ENCODE measurements around the gene LZTR1.

LZTR1 gene

GRCh38 chr22:21042978-21043859, 61.1 kb downstream of the LZTR1 start:
- no peak overlapping the region for H3K4me3 ChIP-seq (ENCODE audit: control insufficient read depth, low read depth, low read length)
- TF ChIP-seq CTCF (IDR thresholded peaks at IDR 0.05; ENCODE audit: control insufficient read depth, insufficient read depth, low read depth, low read length, missing control alignments), result no peak
- no peak for DNase-seq (ENCODE audit: low read depth)

- no peak for DNase-seq (ENCODE audit: low read depth)
- no peak for TF ChIP-seq CTCF (IDR thresholded peaks at IDR 0.05; ENCODE audit: control insufficient read depth, insufficient read depth, low read depth, low read length, missing control alignments)
- no peak overlapping the region; the same call in 1 of the 2 replicates for H3K4me3 ChIP-seq (ENCODE audit: control insufficient read depth, low read depth, low read length)
Observed at GRCh38 chr22:21043860-21044535, 61.9 kb downstream of the LZTR1 start.

- DNase-seq (ENCODE audit: low read depth), result peak; percentile 31
- peak overlapping the region; percentile 63 for H3K4me3 ChIP-seq (ENCODE audit: control insufficient read depth, low read depth, low read length)
- TF ChIP-seq CTCF (IDR thresholded peaks at IDR 0.05; ENCODE audit: control insufficient read depth, insufficient read depth, low read depth, low read length, missing control alignments), result no peak
Observed at GRCh38 chr22:21044931-21045584, 63.0 kb downstream of the LZTR1 start.

GRCh38 chr22:21045585-21046294, 63.6 kb downstream of the LZTR1 start, which contains the start of gene LRRC74B:
Gene LRRC74B, plus strand, starts transcription at chr22:21045946. Its CDS starts 41 bp downstream, at chr22:21045987.
- TF ChIP-seq CTCF (IDR thresholded peaks at IDR 0.05; ENCODE audit: control insufficient read depth, insufficient read depth, low read depth, low read length, missing control alignments), result no peak
- peak within 1 kb of the TSS; percentile 63 for H3K4me3 ChIP-seq (ENCODE audit: control insufficient read depth, low read depth, low read length)
- DNase-seq (ENCODE audit: low read depth), result peak; percentile 56

GRCh38 chr22:21047035-21047661, 65.1 kb downstream of the LZTR1 start:
- H3K4me3 ChIP-seq (ENCODE audit: control insufficient read depth, low read depth, low read length), result no peak overlapping the region
- no peak for DNase-seq (ENCODE audit: low read depth)

More at GRCh38 chr22:21047035-21047661, 65.1 kb downstream of the LZTR1 start:
- TF ChIP-seq CTCF (IDR thresholded peaks at IDR 0.05; ENCODE audit: control insufficient read depth, insufficient read depth, low read depth, low read length, missing control alignments), result no peak
